ENCODE data around the gene DIABLO.
A peak's percentile ranks its signal among the peaks of the same experiment; 100 is the strongest.
"Not testable (repeated sequence)": the region's sequence is repeated elsewhere in the genome, so short reads cannot be mapped to it uniquely, and the experiment has no call there.

DIABLO gene

GRCh38 chr12:122208073-122208820 is 17.6 kb downstream of the DIABLO start:
- no peak for DNase-seq (ENCODE audit: low read depth in 2 of 2)

- DNase-seq (ENCODE audit: low read depth in 2 of 2) = no peak
Measured at GRCh38 chr12:122207391-122207790, 18.5 kb downstream of the DIABLO start.

DNA sequence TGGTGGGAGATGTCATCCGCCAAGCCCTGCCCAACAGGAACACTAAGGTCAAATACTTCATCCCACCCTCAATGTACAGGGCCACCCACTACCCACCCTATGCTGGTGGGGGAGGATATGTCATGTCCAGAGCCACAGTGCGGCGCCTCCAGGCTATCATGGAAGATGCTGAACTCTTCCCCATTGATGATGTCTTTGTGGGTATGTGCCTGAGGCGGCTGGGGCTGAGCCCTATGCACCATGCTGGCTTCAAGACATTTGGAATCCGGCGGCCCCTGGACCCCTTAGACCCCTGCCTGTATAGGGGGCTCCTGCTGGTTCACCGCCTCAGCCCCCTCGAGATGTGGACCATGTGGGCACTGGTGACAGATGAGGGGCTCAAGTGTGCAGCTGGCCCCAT is 18.9 kb downstream of the DIABLO start:
- no peak for DNase-seq (ENCODE audit: low read depth in 2 of 2)

DNA sequence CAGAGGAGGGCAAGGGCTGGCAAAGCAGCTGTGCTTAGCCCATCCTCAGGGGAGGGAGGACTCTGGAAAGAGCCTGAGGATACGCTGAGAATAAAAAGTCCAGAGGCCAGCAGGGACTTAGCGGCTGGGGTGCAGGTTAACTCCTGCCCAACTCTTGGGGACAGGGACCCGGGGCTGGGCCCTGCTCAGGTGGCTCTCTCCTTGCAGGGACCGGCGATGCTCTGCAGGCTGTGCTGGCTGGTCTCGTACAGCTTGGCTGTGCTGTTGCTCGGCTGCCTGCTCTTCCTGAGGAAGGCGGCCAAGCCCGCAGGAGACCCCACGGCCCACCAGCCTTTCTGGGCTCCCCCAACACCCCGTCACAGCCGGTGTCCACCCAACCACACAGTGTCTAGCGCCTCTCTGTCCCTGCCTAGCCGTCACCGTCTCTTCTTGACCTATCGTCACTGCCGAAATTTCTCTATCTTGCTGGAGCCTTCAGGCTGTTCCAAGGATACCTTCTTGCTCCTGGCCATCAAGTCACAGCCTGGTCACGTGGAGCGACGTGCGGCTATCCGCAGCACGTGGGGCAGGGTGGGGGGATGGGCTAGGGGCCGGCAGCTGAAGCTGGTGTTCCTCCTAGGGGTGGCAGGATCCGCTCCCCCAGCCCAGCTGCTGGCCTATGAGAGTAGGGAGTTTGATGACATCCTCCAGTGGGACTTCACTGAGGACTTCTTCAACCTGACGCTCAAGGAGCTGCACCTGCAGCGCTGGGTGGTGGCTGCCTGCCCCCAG is 19.6 kb downstream of the DIABLO start:
- DNase-seq (ENCODE audit: low read depth in 2 of 2) = no peak

DNA sequence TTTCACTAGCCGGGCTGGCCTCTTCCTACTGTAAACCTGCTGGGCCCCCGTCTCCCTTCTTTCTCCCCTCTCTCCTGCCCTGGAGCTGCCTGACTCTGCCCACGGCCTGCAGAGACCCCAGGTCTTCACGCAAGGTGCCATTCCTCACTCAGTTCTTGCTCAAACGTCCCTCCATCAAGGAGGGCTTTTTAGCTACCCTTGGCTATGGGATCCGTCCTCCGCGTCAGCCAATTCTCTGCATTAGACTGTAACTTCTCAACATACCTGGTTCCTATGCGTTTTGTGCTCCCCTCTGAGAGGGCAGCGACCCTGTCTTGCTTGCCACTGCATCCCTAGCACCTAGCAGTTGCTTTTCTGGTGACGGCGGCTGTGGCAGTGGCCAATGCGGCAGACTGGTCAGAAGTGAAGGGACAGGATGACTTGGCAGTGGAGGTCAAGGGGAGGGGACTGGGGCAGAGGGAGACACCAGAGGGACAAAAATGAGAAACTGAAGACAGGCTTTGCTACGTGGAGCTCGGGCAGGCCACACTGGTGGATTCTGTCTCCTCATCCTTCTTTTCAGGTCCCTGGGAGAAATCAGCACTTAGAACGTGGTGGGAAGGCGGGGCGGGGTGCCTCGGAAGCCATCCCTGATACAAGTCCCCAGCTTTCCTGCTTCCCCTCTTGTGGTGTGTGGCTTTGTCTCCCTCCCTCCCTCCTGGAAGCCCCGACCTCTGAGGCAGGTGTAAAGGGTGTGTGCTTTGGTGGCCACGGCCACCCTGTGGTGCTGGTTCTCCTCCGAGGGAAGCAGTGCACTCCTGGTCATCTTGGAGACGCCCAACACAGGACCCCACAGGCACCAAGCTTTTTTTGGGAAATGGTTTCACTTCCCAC is 20.6 kb downstream of the DIABLO start:
- no peak for DNase-seq (ENCODE audit: low read depth in 2 of 2)

DNA sequence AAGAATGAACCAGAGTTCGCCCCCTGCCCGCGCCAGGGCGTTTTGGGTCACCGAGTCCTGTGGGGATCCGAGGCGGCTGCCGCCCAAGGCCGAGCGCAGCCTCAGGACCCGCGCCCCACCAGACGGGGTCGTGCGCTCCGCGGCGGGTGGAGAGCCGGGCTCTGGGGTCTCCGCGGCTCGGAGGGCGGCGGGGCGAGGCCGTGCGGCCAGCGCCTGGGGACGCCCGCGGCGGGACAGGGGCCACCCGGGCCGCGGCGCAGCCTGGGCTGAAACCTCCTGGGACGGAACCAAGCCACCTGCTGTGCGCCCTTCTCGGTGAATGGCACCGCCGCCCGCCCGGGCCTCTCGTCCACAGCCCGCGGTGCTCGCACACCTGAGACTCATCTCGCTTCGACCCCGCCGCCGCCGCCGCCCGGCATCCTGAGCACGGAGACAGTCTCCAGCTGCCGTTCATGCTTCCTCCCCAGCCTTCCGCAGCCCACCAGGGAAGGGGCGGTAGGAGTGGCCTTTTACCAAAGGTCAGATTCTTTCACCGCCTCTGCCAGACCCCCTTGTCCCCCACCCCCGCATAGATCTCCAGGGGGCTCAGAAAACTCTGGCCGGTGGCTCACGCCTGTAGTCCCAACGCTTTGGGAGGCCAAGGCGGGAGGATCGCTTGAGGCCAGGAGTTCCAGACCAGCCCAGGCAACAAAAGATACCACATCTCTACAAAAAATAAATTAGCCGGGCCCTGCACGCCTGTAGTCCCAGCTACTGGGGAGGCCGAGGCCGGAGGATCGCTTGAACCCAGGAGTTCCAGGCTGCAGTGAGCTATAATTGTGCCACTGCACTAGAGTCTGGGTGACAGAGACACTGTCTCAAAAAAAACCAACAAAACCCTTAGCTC is 21.4 kb downstream of the DIABLO start:
- DNase-seq (ENCODE audit: low read depth in 2 of 2) = no peak

GRCh38 chr12:122203301-122204166 is 22.3 kb downstream of the DIABLO start, which contains the start of gene B3GNT4:
Gene B3GNT4 (plus strand): TSS chr12:122203709. CDS start chr12:122204619, 910 bp downstream.
- peak in 1 of 2 donors; percentile 57 for DNase-seq (ENCODE audit: low read depth in 2 of 2)

GRCh38 chr12:122202811-122203210 is 23.0 kb downstream of the DIABLO start:
- not testable (repeated sequence) for DNase-seq (ENCODE audit: low read depth in 2 of 2)

DNA sequence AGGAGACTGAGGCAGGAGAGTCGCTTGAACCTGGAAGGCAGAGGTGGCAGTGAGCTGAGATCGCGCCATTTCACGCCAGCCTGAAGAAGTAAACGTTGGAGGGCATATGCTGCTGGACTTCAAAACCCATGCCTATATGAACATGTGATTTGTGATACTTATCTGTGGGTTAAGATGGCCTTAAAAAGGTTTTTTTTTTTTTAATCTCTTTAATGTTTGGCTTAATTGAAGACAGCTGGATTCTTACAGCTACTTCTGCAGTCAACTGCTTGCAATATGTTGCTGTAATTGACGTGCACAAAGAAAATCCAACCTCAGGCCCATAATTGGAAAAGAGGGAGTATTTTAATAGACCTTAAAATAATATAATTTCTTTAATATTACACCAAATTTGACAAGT is 23.8 kb downstream of the DIABLO start:
- no peak for DNase-seq (ENCODE audit: low read depth in 2 of 2)

DNA sequence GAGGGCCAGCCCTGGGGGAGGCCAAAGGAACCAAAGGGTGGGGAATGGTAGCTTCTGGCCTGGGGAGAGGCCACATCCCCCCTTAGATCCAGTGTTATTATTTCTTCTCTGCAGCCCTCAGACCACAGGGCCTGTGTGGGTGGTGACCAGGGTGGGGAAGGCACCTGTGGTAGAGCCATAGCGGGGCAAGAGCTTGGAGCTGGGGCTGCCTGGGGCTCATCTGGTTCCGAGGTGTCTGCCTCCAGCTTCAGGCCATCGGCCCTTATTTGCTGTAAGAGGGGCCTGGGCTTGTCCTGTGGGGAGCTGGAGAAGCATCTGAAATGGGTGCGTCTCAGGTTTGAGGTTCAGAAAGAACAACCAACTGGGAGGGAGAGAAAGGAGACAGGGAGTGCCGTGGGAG is 24.5 kb downstream of the DIABLO start:
- no peak for DNase-seq (ENCODE audit: low read depth in 2 of 2)

DNA sequence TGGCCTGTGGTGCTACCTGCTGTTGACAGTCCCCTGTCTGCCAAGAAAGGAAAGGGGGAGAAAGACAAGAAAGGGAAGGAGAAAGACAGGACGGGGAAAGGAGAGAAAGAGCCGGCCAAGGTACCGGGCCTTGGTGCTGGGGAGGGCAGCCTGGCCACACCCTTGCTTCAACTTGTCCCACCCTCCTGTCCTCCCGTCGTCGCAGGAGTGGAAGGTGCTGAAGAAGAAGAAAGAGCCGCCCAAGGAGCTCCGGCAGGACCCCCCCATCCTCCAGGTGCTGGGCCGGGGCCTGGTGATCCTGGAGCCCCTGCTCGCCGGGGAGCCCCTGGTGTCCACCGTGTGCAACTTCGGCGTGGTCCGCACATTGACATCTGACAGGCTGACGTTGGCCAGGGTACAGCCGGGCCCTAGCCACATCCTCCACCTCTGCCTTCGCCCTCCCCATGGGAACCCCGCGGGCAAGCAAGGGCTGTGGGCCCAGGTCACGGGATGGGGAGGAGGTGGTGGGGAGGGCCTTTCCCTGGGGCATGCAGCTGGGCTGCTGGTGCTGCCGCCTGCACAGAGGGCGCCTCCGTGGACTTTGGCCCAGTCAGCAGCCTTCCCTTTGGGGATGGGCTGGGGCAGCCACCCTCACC is 25.2 kb downstream of the DIABLO start:
- DNase-seq (ENCODE audit: low read depth in 2 of 2) = no peak

DNA sequence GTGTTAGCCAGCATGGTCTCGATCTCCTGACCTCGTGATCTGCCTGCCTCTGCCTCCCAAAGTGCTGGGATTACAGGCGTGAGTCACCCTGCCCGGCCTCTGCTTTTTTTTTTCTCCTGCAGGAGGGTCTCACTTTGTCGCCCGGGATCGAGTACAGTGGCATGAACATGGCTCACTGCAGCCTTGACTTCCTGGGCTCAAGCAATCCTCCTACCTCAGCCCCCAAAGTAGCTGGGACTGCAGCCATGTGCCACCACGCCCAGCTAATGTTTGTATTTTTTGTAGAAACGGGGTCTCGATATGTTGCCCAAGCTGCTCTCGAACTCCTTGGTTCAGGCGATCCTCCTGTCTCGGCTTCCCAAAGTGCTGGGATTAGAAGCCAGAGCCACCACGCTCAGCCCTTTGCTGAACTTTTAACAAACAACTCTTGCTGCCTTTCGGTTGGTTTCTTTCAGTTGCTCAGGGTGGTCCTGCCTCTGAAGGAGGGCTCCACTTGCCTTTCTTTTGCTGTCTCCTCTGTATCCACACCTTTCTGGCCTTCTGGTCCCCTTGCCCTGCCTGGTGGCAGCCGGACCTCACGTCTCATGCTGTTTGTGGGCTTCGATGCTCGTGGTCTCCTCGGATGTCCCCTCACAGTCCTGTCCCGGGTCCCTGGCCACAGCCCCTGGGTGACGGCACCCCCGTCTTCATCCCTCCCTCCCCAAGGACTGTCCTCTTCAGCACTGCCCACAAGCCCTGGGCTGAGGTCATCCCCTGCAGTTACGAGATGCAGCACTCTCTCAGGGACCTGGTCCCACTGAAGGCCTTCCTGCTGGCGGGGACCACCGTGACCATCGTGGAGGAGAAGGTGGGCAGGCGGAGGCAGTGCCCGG is 26.1 kb downstream of the DIABLO start:
- DNase-seq (ENCODE audit: low read depth in 2 of 2) = no peak

- no peak for DNase-seq (ENCODE audit: low read depth in 2 of 2)
Measured at GRCh38 chr12:122197612-122197966, 28.3 kb downstream of the DIABLO start.

DNA sequence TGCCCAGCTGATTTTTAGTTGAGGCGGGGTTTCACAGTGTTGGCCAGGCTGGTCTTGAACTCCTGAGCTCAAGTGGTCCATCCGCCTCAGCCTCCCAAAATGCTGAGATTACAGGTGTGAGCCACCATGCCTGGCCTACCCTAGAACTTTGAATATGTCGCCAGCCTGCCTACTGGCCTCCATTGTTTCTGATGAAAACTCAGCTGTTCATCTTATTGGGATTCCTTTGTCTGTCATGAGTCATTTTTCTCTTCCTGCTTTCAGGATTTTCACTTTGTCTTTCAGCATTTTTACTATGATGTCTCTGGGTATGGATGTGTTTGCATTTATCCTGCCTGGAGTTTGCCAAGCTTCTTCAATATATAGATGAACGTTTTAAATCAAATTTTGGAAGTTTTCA is 30.4 kb downstream of the DIABLO start:
- no peak for DNase-seq (ENCODE audit: low read depth in 2 of 2)

DNA sequence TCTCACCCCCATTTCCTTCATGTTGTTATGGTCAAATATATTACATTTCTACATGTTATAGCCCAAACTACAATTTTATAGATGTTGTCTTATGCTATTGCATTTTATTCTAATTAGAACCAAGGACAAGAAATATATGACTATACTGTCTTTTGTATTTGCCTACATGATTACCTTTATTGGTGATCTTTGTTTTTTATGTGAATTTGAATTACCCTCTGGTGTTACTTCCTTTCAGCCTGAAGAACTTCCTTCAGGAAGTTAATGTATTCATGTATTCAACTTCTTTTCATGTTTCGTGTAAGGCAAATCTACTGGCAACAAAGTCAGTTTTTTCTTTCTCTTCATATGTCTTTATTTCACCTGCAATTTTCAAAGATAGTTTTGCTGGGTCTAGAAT is 31.0 kb downstream of the DIABLO start:
- no peak for DNase-seq (ENCODE audit: low read depth in 2 of 2)

DNA sequence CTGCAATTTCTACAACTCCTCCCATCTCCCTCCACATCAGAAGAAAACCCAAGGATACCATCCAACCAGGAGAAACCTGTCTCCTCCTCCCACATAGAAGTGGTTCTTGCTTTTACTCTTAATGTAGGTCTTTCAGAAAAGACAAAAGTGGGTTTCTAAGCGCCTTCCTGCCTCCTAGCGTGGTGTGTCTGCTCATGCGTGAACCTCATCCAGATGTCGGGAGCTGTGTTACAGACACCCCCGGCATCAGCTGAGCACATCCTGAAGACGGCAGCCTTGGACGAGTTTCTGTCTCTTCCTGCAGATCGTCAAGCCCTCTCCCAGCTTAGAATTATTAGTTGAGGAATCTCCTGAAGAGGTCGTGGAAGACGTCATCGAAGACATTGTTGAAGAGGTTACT is 33.4 kb downstream of the DIABLO start:
- no peak for DNase-seq (ENCODE audit: low read depth in 2 of 2)

- DNase-seq (ENCODE audit: low read depth in 2 of 2) = peak; percentile 49 to 50
Measured at GRCh38 chr12:122190842-122191668, 34.8 kb downstream of the DIABLO start.

Data from stimulated activated CD8-positive, alpha-beta memory T cell treated with anti-CD3 and anti-CD28 coated beads, Interleukin-15, amount 100 ng/mL, for 48 hours (primary cell).